RWPE1 (cell line): ENCODE measurements around the gene ZNF77.

Source experiments
- CTCF ChIA-PET: fragments of 350-600 bp; sonication (Branson Sonifier 250); formaldehyde crosslinking; extraction: SDS; loops from one replicate; lab custom pipeline; 2021; lab: Yijun Ruan, JAX
- POLR2A ChIA-PET: fragments of 400-600 bp; formaldehyde crosslinking; extraction: SDS; loops from one replicate; lab custom pipeline; 2020; ENCODE audit warnings: antibody characterized with exemption; ENCODE audit not compliant: low non-redundant PET; lab: Yijun Ruan, JAX
- DNase-seq: peaks from one replicate; pipeline ENCODE4 v3.0.0; 2012; ENCODE audit warnings: low spot score
- H3K27ac ChIP-seq: fragments of 450-650 bp; 2 replicates; pipeline ENCODE4 v1.5.1; 2017
- TF ChIP-seq, protein P1 (sequence below): fragments of 450-650 bp; conservative IDR thresholded peaks from 2 replicates; pipeline ENCODE4 v1.5.1; 2017; ENCODE audit warnings: low read depth, mild to moderate bottlenecking

The ZNF77 gene

DNA sequence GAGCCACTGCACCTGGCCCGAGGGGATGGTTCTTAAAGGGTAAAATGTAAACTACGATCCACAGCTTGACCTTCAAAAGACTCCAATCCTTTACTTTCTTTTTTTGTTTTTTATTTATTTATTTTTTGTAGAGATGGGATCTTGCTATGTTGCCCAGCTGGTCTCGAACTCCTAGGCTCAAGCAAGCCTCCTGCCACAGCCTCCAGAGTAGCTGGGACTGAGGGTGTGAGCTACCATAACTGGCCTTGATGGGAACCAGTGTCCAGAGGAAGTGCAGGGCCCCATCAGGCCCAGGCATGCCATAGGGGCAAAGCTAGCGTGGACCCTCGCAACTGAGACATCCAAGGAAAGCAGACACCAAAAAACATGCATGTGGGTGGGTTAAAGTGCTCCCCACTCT, 18.4 kb upstream of the ZNF77 start:
- H3K27ac ChIP-seq: no peak overlapping the region
- POLR2A ChIA-PET: interaction anchor here (0.7 kb wide), 1 partner anchor 42 kb away, joined by 4 read pairs; no protein-coding TSS in a partner anchor

DNA sequence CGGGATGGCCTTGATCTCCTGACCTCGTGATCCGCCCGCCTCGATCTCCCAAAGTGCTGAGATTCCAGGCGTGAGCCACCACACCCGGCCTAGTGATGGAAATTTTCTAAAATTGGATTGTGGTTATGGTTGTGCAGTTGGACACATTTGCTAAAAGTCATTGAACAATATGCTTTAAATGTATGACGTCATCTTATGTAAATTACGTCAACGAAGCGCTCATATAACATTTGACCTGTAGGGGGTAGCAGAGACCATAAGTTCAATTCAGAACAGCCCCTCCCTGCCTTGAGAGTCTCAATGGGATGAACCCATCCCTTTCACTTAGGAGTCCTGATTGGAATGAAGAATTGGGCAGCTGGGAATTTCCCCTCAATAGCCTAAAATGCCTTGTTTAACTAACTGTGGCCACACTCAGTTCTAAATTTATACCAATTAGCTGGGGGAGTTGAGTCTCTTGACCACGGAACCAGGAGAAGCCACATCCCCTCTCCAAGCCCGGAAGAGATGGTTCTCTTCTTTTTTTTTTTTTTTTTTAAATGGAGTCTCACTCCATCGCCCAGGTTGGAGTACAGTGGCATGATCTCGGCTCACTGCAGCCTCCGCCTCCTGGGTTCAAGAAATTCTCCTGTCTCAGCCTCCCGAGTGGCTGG, 17.4 kb upstream of the ZNF77 start:
- TF ChIP-seq, protein P1, sequence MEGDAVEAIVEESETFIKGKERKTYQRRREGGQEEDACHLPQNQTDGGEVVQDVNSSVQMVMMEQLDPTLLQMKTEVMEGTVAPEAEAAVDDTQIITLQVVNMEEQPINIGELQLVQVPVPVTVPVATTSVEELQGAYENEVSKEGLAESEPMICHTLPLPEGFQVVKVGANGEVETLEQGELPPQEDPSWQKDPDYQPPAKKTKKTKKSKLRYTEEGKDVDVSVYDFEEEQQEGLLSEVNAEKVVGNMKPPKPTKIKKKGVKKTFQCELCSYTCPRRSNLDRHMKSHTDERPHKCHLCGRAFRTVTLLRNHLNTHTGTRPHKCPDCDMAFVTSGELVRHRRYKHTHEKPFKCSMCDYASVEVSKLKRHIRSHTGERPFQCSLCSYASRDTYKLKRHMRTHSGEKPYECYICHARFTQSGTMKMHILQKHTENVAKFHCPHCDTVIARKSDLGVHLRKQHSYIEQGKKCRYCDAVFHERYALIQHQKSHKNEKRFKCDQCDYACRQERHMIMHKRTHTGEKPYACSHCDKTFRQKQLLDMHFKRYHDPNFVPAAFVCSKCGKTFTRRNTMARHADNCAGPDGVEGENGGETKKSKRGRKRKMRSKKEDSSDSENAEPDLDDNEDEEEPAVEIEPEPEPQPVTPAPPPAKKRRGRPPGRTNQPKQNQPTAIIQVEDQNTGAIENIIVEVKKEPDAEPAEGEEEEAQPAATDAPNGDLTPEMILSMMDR: peak; percentile 70
- POLR2A ChIA-PET: no interaction called here
- H3K27ac ChIP-seq: no peak overlapping the region
- CTCF ChIA-PET: interaction anchor here (0.6 to 1.1 kb wide), 7 partner anchors 9 to 313 kb away, joined by 3 to 4 read pairs (median 4); no protein-coding TSS in a partner anchor
- peak; percentile 73 for DNase-seq

More for the DNA sequence above, 18.4 kb upstream of the ZNF77 start:
- TF ChIP-seq, protein P1: no peak
- CTCF ChIA-PET: interaction anchor here (0.6 to 1.1 kb wide), 3 partner anchors 100 to 248 kb away, joined by 3 to 4 read pairs (median 4); no protein-coding TSS in a partner anchor
- DNase-seq: no peak

DNA sequence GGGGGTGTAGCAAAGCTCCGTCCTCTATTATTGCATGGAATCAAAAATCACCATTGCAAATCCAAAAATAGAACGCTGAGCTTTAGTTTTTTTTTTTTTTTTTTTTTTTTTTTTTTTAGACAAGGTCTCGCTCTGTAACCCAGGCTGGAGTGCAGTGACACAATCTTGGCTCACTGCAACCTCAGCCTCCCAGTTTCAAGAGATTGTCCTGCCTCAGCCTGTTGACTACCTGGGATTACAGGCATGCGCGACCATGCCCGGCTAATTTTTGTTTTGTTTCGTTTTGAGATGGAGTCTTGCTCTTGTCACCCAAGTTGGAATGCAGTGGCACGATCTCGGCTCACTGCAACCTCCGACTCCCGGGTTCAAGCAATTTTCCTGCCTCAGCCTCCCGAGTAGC, 15.3 kb upstream of the ZNF77 start:
- ChIA-PET POLR2A (no interaction called here), CTCF (interaction anchor here (0.6 to 0.7 kb wide), 2 partner anchors 160 to 171 kb away, joined by 3 to 4 read pairs; no protein-coding TSS in a partner anchor)
- TF ChIP-seq, protein P1: no peak
- DNase-seq: no peak
- no peak overlapping the region for H3K27ac ChIP-seq

DNA sequence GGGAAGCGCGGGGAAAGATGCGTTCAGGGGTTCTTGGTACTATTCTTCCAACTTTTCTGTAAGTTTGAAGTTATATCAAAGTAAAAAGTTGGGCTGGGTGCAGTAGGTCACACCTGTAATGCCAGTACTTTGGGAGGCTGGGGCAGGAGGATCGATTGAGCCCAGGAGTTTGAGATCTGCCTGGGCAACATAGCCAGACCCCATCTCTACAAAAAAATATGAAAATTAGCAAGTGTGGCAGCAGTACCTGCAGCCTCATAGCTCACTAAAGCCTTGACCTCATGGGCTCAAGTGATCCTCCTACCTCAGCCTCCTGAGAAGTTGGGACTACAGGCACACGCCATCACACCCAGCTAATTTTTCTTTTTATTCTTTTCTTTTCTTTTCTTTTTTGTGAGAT, 12.4 kb upstream of the ZNF77 start:
- no peak for DNase-seq
- CTCF ChIA-PET: interaction anchor here (0.5 to 1.1 kb wide), 2 partner anchors 151 to 170 kb away, joined by 3 to 7 read pairs; no protein-coding TSS in a partner anchor
- TF ChIP-seq, protein P1: no peak
- no peak overlapping the region for H3K27ac ChIP-seq
- POLR2A ChIA-PET: no interaction called here

DNA sequence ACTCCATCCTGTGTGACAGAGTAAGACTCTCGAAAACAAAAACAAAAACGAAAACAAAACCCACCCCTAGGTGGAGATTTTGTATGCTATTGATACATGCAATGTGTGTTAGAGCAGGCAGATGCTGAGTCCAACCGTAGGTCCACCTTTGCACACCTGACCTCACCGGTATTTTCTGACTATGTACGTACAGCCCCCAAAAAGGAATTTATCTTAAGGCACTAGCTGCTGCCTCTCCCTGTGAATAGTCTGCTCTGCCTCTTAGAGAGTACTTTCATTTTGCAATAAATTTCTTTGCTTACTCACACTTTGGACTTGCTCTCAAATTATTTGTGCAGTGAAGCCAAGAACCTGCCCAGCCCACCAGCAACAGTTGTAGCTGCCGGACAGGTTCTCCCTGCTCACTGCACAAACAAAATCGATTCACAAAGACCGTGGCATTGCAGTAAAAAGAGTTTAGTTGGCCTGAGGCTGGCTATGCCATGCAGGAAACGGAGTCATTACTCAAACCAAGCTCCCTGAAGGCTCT, 8.2 kb upstream of the ZNF77 start:
- POLR2A ChIA-PET: interaction anchor here (0.7 kb wide), 1 partner anchor 253 kb away, joined by 3 read pairs; no protein-coding TSS in a partner anchor
- CTCF ChIA-PET: interaction anchor here (0.6 to 1.0 kb wide), 3 partner anchors 52 to 211 kb away, joined by 3 to 5 read pairs (median 5); no protein-coding TSS in a partner anchor
- peak; percentile 56 for DNase-seq
- H3K27ac ChIP-seq: peak overlapping the region; percentile 81
- TF ChIP-seq, protein P1: no peak
